Measurements from ENCODE around the gene SEMA3E.

Gene SEMA3E

GRCh38 chr7:83415840-83416239 lies 233.1 kb downstream of the SEMA3E start:
- Histone ChIP-seq H3K4ac (ENCODE audit: low read depth, low read length) (no peak overlapping the region), H4K12ac (ENCODE audit: low read depth, low read length) (no peak overlapping the region), H3K79me1 (ENCODE audit: low read length) (no peaks in the 10 kb centered on the region), H3K36me3 (ENCODE audit: control insufficient read depth in 1 of 2, insufficient read depth in 2 of 2, low read length in 2 of 2) (no peaks in the 10 kb centered on the region), H3K14ac (ENCODE audit: low read length) (no peak overlapping the region), H2AK5ac (ENCODE audit: low read length) (no peak overlapping the region), H3K4me2 (ENCODE audit: low read length) (no peak overlapping the region), H2BK5ac (ENCODE audit: low read depth, low read length, poor library complexity) (no peak overlapping the region), H2AFZ (ENCODE audit: insufficient read depth, low read length, poor library complexity) (no peak overlapping the region), H3K79me2 (ENCODE audit: control insufficient read depth, insufficient read depth, low read length, poor library complexity) (no peaks in the 10 kb centered on the region), H3K23ac (ENCODE audit: low read length) (no peak overlapping the region), H2BK12ac (ENCODE audit: low read length) (no peak overlapping the region), H3K4me3 (ENCODE audit: low read depth, low read length) (no peak overlapping the region), H3K9ac (ENCODE audit: low read length) (no peak overlapping the region), H4K8ac (ENCODE audit: low read depth, low read length) (no peak overlapping the region), H4K91ac (ENCODE audit: low read depth, low read length) (no peak overlapping the region), H3K18ac (ENCODE audit: low read length) (no peak overlapping the region), H2BK120ac (ENCODE audit: insufficient read depth, low read length, poor library complexity) (no peak overlapping the region), H3K27ac (ENCODE audit: low read depth, low read length) (no peak overlapping the region), H3K9me3 (ENCODE audit: insufficient read depth, low read depth, low read length) (no peaks in the 10 kb centered on the region), H3K27me3 (ENCODE audit: insufficient read depth, low read length) (no peaks in the 10 kb centered on the region), H3K4me1 (ENCODE audit: control insufficient read depth in 1 of 2, insufficient read depth in 2 of 2, low read length in 2 of 2) (no peaks in the 10 kb centered on the region)
- DNase-seq, result no peak
- no CpG with 5 or more reads among the region's 2 CpGs for WGBS (ENCODE audit: extremely low coverage, insufficient coverage, insufficient read length)

GRCh38 chr7:83414947-83415346 lies 234.0 kb downstream of the SEMA3E start:
- H3K4ac ChIP-seq (ENCODE audit: low read depth, low read length), result no peak overlapping the region
- H3K18ac ChIP-seq (ENCODE audit: low read length), result no peak overlapping the region
- no peak for DNase-seq
- H2BK12ac ChIP-seq (ENCODE audit: low read length), result no peak overlapping the region
- H4K8ac ChIP-seq (ENCODE audit: low read depth, low read length), result no peak overlapping the region
- no peak overlapping the region for H3K9ac ChIP-seq (ENCODE audit: low read length)
- H4K91ac ChIP-seq (ENCODE audit: low read depth, low read length), result no peak overlapping the region
- no peak overlapping the region for H3K4me3 ChIP-seq (ENCODE audit: low read depth, low read length)
- H3K23ac ChIP-seq (ENCODE audit: low read length), result no peak overlapping the region
- H4K12ac ChIP-seq (ENCODE audit: low read depth, low read length), result no peak overlapping the region
- no peaks in the 10 kb centered on the region for H3K27me3 ChIP-seq (ENCODE audit: insufficient read depth, low read length)
- H3K14ac ChIP-seq (ENCODE audit: low read length), result no peak overlapping the region
- no peak overlapping the region for H2AK5ac ChIP-seq (ENCODE audit: low read length)
- no CpG with 5 or more reads among the region's 2 CpGs for WGBS (ENCODE audit: extremely low coverage, insufficient coverage, insufficient read length)
- H3K4me2 ChIP-seq (ENCODE audit: low read length), result no peak overlapping the region
- H2BK120ac ChIP-seq (ENCODE audit: insufficient read depth, low read length, poor library complexity), result no peak overlapping the region
- H3K4me1 ChIP-seq (ENCODE audit: control insufficient read depth in 1 of 2, insufficient read depth in 2 of 2, low read length in 2 of 2), result no peaks in the 10 kb centered on the region
- H3K36me3 ChIP-seq (ENCODE audit: control insufficient read depth in 1 of 2, insufficient read depth in 2 of 2, low read length in 2 of 2), result no peaks in the 10 kb centered on the region
- no peak overlapping the region for H3K27ac ChIP-seq (ENCODE audit: low read depth, low read length)
- no peaks in the 10 kb centered on the region for H3K79me1 ChIP-seq (ENCODE audit: low read length)
- no peaks in the 10 kb centered on the region for H3K79me2 ChIP-seq (ENCODE audit: control insufficient read depth, insufficient read depth, low read length, poor library complexity)
- H2AFZ ChIP-seq (ENCODE audit: insufficient read depth, low read length, poor library complexity), result no peak overlapping the region
- H3K9me3 ChIP-seq (ENCODE audit: insufficient read depth, low read depth, low read length), result no peaks in the 10 kb centered on the region
- H2BK5ac ChIP-seq (ENCODE audit: low read depth, low read length, poor library complexity), result no peak overlapping the region

GRCh38 chr7:83413831-83414230 lies 235.1 kb downstream of the SEMA3E start:
- no CpG with 5 or more reads among the region's 4 CpGs for WGBS (ENCODE audit: extremely low coverage, insufficient coverage, insufficient read length)
- Histone ChIP-seq H2BK120ac (ENCODE audit: insufficient read depth, low read length, poor library complexity) (no peak overlapping the region), H2AK5ac (ENCODE audit: low read length) (no peak overlapping the region), H4K91ac (ENCODE audit: low read depth, low read length) (no peak overlapping the region), H3K23ac (ENCODE audit: low read length) (no peak overlapping the region), H3K4me2 (ENCODE audit: low read length) (no peak overlapping the region), H3K79me1 (ENCODE audit: low read length) (no peaks in the 10 kb centered on the region), H3K4me1 (ENCODE audit: control insufficient read depth in 1 of 2, insufficient read depth in 2 of 2, low read length in 2 of 2) (no peaks in the 10 kb centered on the region), H3K14ac (ENCODE audit: low read length) (no peak overlapping the region), H4K8ac (ENCODE audit: low read depth, low read length) (no peak overlapping the region), H3K27ac (ENCODE audit: low read depth, low read length) (no peak overlapping the region), H3K36me3 (ENCODE audit: control insufficient read depth in 1 of 2, insufficient read depth in 2 of 2, low read length in 2 of 2) (no peaks in the 10 kb centered on the region), H2BK12ac (ENCODE audit: low read length) (no peak overlapping the region), H2BK5ac (ENCODE audit: low read depth, low read length, poor library complexity) (no peak overlapping the region), H3K4ac (ENCODE audit: low read depth, low read length) (no peak overlapping the region), H4K12ac (ENCODE audit: low read depth, low read length) (no peak overlapping the region), H3K4me3 (ENCODE audit: low read depth, low read length) (no peak overlapping the region), H3K9me3 (ENCODE audit: insufficient read depth, low read depth, low read length) (no peaks in the 10 kb centered on the region), H3K79me2 (ENCODE audit: control insufficient read depth, insufficient read depth, low read length, poor library complexity) (no peaks in the 10 kb centered on the region), H2AFZ (ENCODE audit: insufficient read depth, low read length, poor library complexity) (no peak overlapping the region), H3K18ac (ENCODE audit: low read length) (no peak overlapping the region), H3K27me3 (ENCODE audit: insufficient read depth, low read length) (no peaks in the 10 kb centered on the region), H3K9ac (ENCODE audit: low read length) (no peak overlapping the region)
- DNase-seq, result no peak

- no peak overlapping the region for H3K27ac ChIP-seq (ENCODE audit: low read depth, low read length)
These were observed 235.5 kb downstream of the SEMA3E start for GRCh38 chr7:83413424-83413823.

More at GRCh38 chr7:83413424-83413823, 235.5 kb downstream of the SEMA3E start:
- H3K27me3 ChIP-seq (ENCODE audit: insufficient read depth, low read length), result no peaks in the 10 kb centered on the region
- no peak overlapping the region for H4K12ac ChIP-seq (ENCODE audit: low read depth, low read length)
- no peaks in the 10 kb centered on the region for H3K4me1 ChIP-seq (ENCODE audit: control insufficient read depth in 1 of 2, insufficient read depth in 2 of 2, low read length in 2 of 2)
- no peak overlapping the region for H3K4me2 ChIP-seq (ENCODE audit: low read length)
- no peak overlapping the region for H2AK5ac ChIP-seq (ENCODE audit: low read length)
- no peaks in the 10 kb centered on the region for H3K79me2 ChIP-seq (ENCODE audit: control insufficient read depth, insufficient read depth, low read length, poor library complexity)
- no peak overlapping the region for H3K4me3 ChIP-seq (ENCODE audit: low read depth, low read length)
- no CpG with 5 or more reads among the region's 2 CpGs for WGBS (ENCODE audit: extremely low coverage, insufficient coverage, insufficient read length)
- H3K9me3 ChIP-seq (ENCODE audit: insufficient read depth, low read depth, low read length), result no peaks in the 10 kb centered on the region
- H2BK5ac ChIP-seq (ENCODE audit: low read depth, low read length, poor library complexity), result no peak overlapping the region
- H3K9ac ChIP-seq (ENCODE audit: low read length), result no peak overlapping the region
- H3K36me3 ChIP-seq (ENCODE audit: control insufficient read depth in 1 of 2, insufficient read depth in 2 of 2, low read length in 2 of 2), result no peaks in the 10 kb centered on the region
- H3K23ac ChIP-seq (ENCODE audit: low read length), result no peak overlapping the region
- no peak overlapping the region for H2BK120ac ChIP-seq (ENCODE audit: insufficient read depth, low read length, poor library complexity)
- no peak overlapping the region for H3K4ac ChIP-seq (ENCODE audit: low read depth, low read length)
- DNase-seq, result no peak
- H4K91ac ChIP-seq (ENCODE audit: low read depth, low read length), result no peak overlapping the region
- no peak overlapping the region for H4K8ac ChIP-seq (ENCODE audit: low read depth, low read length)
- no peak overlapping the region for H3K14ac ChIP-seq (ENCODE audit: low read length)
- no peak overlapping the region for H3K18ac ChIP-seq (ENCODE audit: low read length)
- H2AFZ ChIP-seq (ENCODE audit: insufficient read depth, low read length, poor library complexity), result no peak overlapping the region
- no peak overlapping the region for H2BK12ac ChIP-seq (ENCODE audit: low read length)
- H3K79me1 ChIP-seq (ENCODE audit: low read length), result no peaks in the 10 kb centered on the region

Data from trophoblast cell (in vitro differentiated cells and primary cell).